PC-9 (cell line): ENCODE data around the gene TSHR. TPM values are rescaled to one million over a fixed set of nuclear protein-coding genes. Genes with fewer than 3 reads are reported as not detected.

Experiments used
- BruUV-seq: library from RNA; stranded (reverse); fragments of 400-500 nt; replicated peaks from 2 replicates; lab custom pipeline; 2021; lab: Mats Ljungman, UMichigan
- CTCF ChIA-PET: fragments of 300-600 bp; sonication (Branson Sonifier 250); formaldehyde crosslinking; loops from one replicate; lab custom pipeline; 2022; ENCODE audit warnings: antibody characterized with exemption; lab: Charles Lee
- POLR2A ChIA-PET: fragments of 300-600 bp; sonication (Branson Sonifier 250); formaldehyde crosslinking; loops from one replicate; lab custom pipeline; 2022; ENCODE audit warnings: antibody characterized with exemption; ENCODE audit not compliant: unreplicated experiment; lab: Charles Lee
- DNase-seq, 2 experiments: peaks; one replicate each; pipeline versions ENCODE4 v3.0.0 to v3.0.0-alpha.2; 2015 to 2022; ENCODE audit warnings: mixed read lengths in 1 of 2
- H2AFZ ChIP-seq: fragments of 200-600 bp; sonication (generic); 2 replicates; pipeline ENCODE4 v1.8.1; 2017; ENCODE audit warnings: antibody characterized with exemption
- H3F3A ChIP-seq: fragments of 200-600 bp; sonication (generic); 2 replicates; pipeline ENCODE4 v1.8.1; 2017; ENCODE audit warnings: antibody characterized with exemption, mild to moderate bottlenecking, low read depth; ENCODE audit not compliant: insufficient read depth
- H3K27ac ChIP-seq: fragments of 200-600 bp; sonication (generic); 2 replicates; pipeline ENCODE4 v1.6.1; 2016; ENCODE audit warnings: mixed run types
- H3K27me3 ChIP-seq: fragments of 200-600 bp; sonication (generic); 2 replicates; pipeline ENCODE4 v1.6.1; 2016; ENCODE audit warnings: low read depth, mixed run types; ENCODE audit not compliant: insufficient read depth
- H3K36me3 ChIP-seq: fragments of 200-600 bp; sonication (generic); 2 replicates; pipeline ENCODE4 v1.6.1; 2016; ENCODE audit warnings: low read depth, mixed run types
- H3K4me1 ChIP-seq: fragments of 200-600 bp; sonication (generic); replicated peaks from 2 replicates; pipeline ENCODE4 v1.6.1; 2016; ENCODE audit warnings: mixed run types; ENCODE audit not compliant: insufficient read depth
- H3K4me2 ChIP-seq: fragments of 200-600 bp; sonication (generic); 2 replicates; pipeline ENCODE4 v1.6.1; 2017; ENCODE audit warnings: mixed run types
- H3K4me3 ChIP-seq: fragments of 200-600 bp; sonication (generic); 2 replicates; pipeline ENCODE4 v1.6.1; 2016; ENCODE audit warnings: mixed run types
- H3K79me2 ChIP-seq: fragments of 200-600 bp; sonication (generic); 2 replicates; pipeline ENCODE4 v1.6.1; 2017; ENCODE audit warnings: low read depth, mixed run types
- H3K9me2 ChIP-seq: fragments of 200-600 bp; sonication (generic); 2 replicates; pipeline ENCODE4 v1.8.1; 2017; ENCODE audit warnings: mild to moderate bottlenecking; ENCODE audit not compliant: insufficient read depth
- H3K9me3 ChIP-seq: fragments of 200-600 bp; sonication (generic); 2 replicates; pipeline ENCODE4 v1.8.1; 2016; ENCODE audit warnings: low read depth; ENCODE audit not compliant: insufficient read depth
- H4K20me1 ChIP-seq: fragments of 200-600 bp; sonication (generic); 2 replicates; pipeline ENCODE4 v1.8.1; 2017; ENCODE audit not compliant: insufficient read depth
- EZH2 ChIP-seq: fragments of 200-600 bp; sonication (generic); IDR thresholded peaks from 2 replicates; pipeline ENCODE4 v1.8.0; 2017; ENCODE audit warnings: antibody characterized with exemption, low read depth
- intact Hi-C: fragments of 100-400 bp; cut with micrococcal nuclease; formaldehyde crosslinking; loops from one replicate; pipeline ENCODE4 v1.10.0; 2022; ENCODE audit not compliant: unreplicated experiment
- total RNA-seq: library from RNA; stranded (reverse); gene quantifications from 2 replicates; pipeline ENCODE4 v1.2.3, GENCODE V29; 2021
- TF ChIP-seq, protein P1 (sequence below): fragments of 200-600 bp; sonication (generic); conservative IDR thresholded peaks from 2 replicates; pipeline ENCODE4 v1.6.1; 2017; ENCODE audit warnings: mixed run types, antibody characterized with exemption, mild to moderate bottlenecking, moderate library complexity

The TSHR gene
- total RNA-seq, 1 experiment from 2014 or later: not detected

DNA sequence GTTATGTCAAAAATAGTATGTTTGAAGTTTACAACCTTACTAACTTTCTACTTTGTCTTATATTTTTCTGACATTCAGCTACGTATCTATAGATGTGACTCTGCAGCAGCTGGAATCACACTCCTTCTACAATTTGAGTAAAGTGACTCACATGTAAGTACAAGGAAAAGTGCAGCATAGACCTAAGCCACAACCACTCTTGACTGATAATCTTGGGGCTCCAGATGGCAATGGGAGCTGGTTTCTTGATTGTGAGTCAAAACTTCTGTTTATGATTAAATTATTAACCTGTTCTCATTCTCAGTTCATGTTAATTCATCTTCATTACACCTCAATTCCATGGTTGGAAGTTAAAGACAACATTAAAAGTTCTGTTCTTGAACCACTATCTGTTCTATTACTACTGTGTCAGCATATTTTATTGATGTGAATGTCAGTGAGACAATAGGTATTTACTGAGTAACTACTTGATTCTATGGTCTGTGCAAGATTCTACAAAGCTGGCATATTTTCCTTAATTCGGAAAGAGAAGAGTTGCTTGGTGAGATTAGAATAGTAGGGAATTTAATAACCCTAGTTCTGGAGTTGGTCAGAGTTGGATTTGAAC lies 112.9 kb downstream of the TSHR start:
- H3K4me2 ChIP-seq: no peak overlapping the region
- no peaks in the 10 kb centered on the region for H3K27me3 ChIP-seq
- no peak overlapping the region for H3K27ac ChIP-seq
- H3K9me3 ChIP-seq: no peaks in the 10 kb centered on the region
- no peaks in the 10 kb centered on the region for H4K20me1 ChIP-seq
- no peak overlapping the region for H2AFZ ChIP-seq
- no peaks in the 10 kb centered on the region for H3K79me2 ChIP-seq
- H3K9me2 ChIP-seq: no peaks in the 10 kb centered on the region
- H3F3A ChIP-seq: no peaks in the 10 kb centered on the region
- POLR2A ChIA-PET: interaction anchor here (0.7 kb wide), 1 partner anchor 189 kb away, joined by 6 read pairs; no protein-coding TSS in a partner anchor
- no peak for DNase-seq
- no peaks in the 10 kb centered on the region for H3K4me1 ChIP-seq
- BruUV-seq: no TSS peak
- H3K4me3 ChIP-seq: no peak overlapping the region
- CTCF ChIA-PET: interaction anchor here (0.5 to 0.7 kb wide), 2 partner anchors 15 to 100 kb away, joined by 3 read pairs; no protein-coding TSS in a partner anchor
- no peak for TF ChIP-seq EZH2
- TF ChIP-seq, protein P1, sequence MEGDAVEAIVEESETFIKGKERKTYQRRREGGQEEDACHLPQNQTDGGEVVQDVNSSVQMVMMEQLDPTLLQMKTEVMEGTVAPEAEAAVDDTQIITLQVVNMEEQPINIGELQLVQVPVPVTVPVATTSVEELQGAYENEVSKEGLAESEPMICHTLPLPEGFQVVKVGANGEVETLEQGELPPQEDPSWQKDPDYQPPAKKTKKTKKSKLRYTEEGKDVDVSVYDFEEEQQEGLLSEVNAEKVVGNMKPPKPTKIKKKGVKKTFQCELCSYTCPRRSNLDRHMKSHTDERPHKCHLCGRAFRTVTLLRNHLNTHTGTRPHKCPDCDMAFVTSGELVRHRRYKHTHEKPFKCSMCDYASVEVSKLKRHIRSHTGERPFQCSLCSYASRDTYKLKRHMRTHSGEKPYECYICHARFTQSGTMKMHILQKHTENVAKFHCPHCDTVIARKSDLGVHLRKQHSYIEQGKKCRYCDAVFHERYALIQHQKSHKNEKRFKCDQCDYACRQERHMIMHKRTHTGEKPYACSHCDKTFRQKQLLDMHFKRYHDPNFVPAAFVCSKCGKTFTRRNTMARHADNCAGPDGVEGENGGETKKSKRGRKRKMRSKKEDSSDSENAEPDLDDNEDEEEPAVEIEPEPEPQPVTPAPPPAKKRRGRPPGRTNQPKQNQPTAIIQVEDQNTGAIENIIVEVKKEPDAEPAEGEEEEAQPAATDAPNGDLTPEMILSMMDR: no peak
- intact Hi-C loops: no loop called here
- H3K36me3 ChIP-seq: no peaks in the 10 kb centered on the region

- H4K20me1 ChIP-seq: no peaks in the 10 kb centered on the region
- TF ChIP-seq, protein P1: no peak
- TF ChIP-seq EZH2: no peak
- no peak for DNase-seq
- no peaks in the 10 kb centered on the region for H3K36me3 ChIP-seq
- H3F3A ChIP-seq: no peaks in the 10 kb centered on the region
- H3K4me3 ChIP-seq: no peak overlapping the region
- POLR2A ChIA-PET: no interaction called here
- no peak overlapping the region for H2AFZ ChIP-seq
- CTCF ChIA-PET: no interaction called here
- H3K27me3 ChIP-seq: no peaks in the 10 kb centered on the region
- H3K27ac ChIP-seq: no peak overlapping the region
- no TSS peak for BruUV-seq
- H3K9me2 ChIP-seq: no peaks in the 10 kb centered on the region
- H3K4me2 ChIP-seq: no peak overlapping the region
- H3K79me2 ChIP-seq: no peaks in the 10 kb centered on the region
- H3K4me1 ChIP-seq: no peaks in the 10 kb centered on the region
- intact Hi-C loops: no loop called here
- no peaks in the 10 kb centered on the region for H3K9me3 ChIP-seq
Observed at GRCh38 chr14:81070511-81070910, 115.1 kb downstream of the TSHR start.

- Histone ChIP-seq H3K4me2 (no peak overlapping the region), H3K9me3 (no peaks in the 10 kb centered on the region), H3K9me2 (no peaks in the 10 kb centered on the region), H3K4me1 (no peaks in the 10 kb centered on the region), H3F3A (no peaks in the 10 kb centered on the region), H3K27me3 (peaks cover 13% of the 10 kb centered on the region; the same call in 1 of the 2 replicates), H3K79me2 (no peaks in the 10 kb centered on the region), H3K36me3 (no peaks in the 10 kb centered on the region), H3K4me3 (no peak overlapping the region), H4K20me1 (no peaks in the 10 kb centered on the region), H3K27ac (no peak overlapping the region), H2AFZ (no peak overlapping the region)
- no TSS peak for BruUV-seq
- no peak for TF ChIP-seq EZH2
- TF ChIP-seq, protein P1: no peak
- no peak for DNase-seq
- ChIA-PET POLR2A (no interaction called here), CTCF (no interaction called here)
- intact Hi-C loops: no loop called here
Observed at GRCh38 chr14:81085596-81085995, 130.2 kb downstream of the TSHR start.
